ENCODE results near the gene MRPL1. TPM values are rescaled to one million over a fixed set of nuclear protein-coding genes. Genes with fewer than 3 reads are reported as not detected.
A peak's percentile ranks its signal among the peaks of the same experiment; 100 is the strongest.

MRPL1 gene
- total and polyA plus RNA-seq, 2 donors (not counting 3 experiments of a cell fraction or from before 2014, with no cell fraction given): 11.5 to 42.9 TPM

- Histone ChIP-seq H3K4me3 (replicated peaks in 1 of 3; ENCODE audit: insufficient read depth in 1 of 3, low read depth in 1 of 3, low read length in 3 of 3) (no peak overlapping the region), H3K9me3 (replicated peaks; ENCODE audit: control insufficient read depth, insufficient read depth, low read length) (no peaks in the 10 kb centered on the region), H3K79me2 (ENCODE audit: control insufficient read depth, insufficient read depth, low read length) (no peaks in the 10 kb centered on the region), H3K27ac (ENCODE audit: insufficient read depth, low read depth, low read length) (no peak overlapping the region), H3K36me3 (ENCODE audit: control insufficient read depth in 2 of 2, extremely low read depth in 1 of 2, insufficient read depth in 2 of 2, low read length in 2 of 2) (no peaks in the 10 kb centered on the region), H4K20me1 (replicated peaks; ENCODE audit: control insufficient read depth, extremely low read depth, insufficient read depth, low read length) (no peaks in the 10 kb centered on the region), H3K9me1 (replicated peaks; ENCODE audit: control insufficient read depth, extremely low read depth, insufficient read depth, low read length) (no peaks in the 10 kb centered on the region), H2AFZ (ENCODE audit: low read depth, low read length) (no peak overlapping the region), H3K27me3 (ENCODE audit: control insufficient read depth in 2 of 2, insufficient read depth in 2 of 2, low read length in 2 of 2) (no peaks in the 10 kb centered on the region), H3K4me1 (ENCODE audit: control insufficient read depth, extremely low read depth, insufficient read depth, low read length) (no peaks in the 10 kb centered on the region), H3K9ac (replicated peaks; ENCODE audit: extremely low read depth, insufficient read depth, low read length) (no peak overlapping the region), H3K4me2 (ENCODE audit: insufficient read depth, low read length) (no peak overlapping the region)
- TF ChIP-seq MYC (IDR thresholded peaks at IDR 0.05; ENCODE audit: low read depth, low read length): no peak
- no TSS peak for BruUV-seq (replicated peaks)
- dilution Hi-C loops (cut with MboI; ENCODE audit: extremely low pct_ligation_motif_present, low sequenced_read_pairs): no loop called here
- CTCF ChIA-PET: no interaction called here
- POLR2A ChIA-PET: no interaction called here
- FAIRE-seq: no peak
- intact Hi-C loops (cut with micrococcal nuclease): no loop called here
- DNase-seq (ENCODE audit: low read depth, low spot score): no peak
These were observed 28.2 kb upstream of the MRPL1 start for GRCh38 chr4:77834403-77834802.

DNA sequence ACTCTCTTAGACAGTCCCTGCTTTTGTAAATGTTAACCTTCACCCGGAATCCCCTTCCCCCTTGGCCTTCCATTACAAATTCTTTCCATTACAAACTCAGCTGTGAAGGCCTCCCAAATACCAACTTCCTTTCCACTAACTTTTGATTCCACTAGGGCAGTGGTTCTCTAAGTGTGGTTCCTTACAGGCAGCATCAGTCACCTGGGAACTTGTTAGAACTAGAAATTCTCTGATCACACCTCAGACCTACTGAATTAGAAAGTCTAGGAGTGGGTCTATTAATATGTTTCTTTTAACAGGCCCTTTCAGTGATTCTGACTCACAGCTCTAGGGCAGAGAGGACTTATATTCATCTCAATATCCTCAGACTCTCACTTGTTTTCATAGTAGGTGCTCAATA lies 19.0 kb upstream of the MRPL1 start:
- DNase-seq (ENCODE audit: low read depth, low spot score) (peak; percentile 14), FAIRE-seq (no peak)
- Histone ChIP-seq H3K9ac (replicated peaks; ENCODE audit: extremely low read depth, insufficient read depth, low read length) (no peak overlapping the region), H4K20me1 (replicated peaks; ENCODE audit: control insufficient read depth, extremely low read depth, insufficient read depth, low read length) (no peaks in the 10 kb centered on the region), H3K79me2 (ENCODE audit: control insufficient read depth, insufficient read depth, low read length) (no peaks in the 10 kb centered on the region), H3K27ac (ENCODE audit: insufficient read depth, low read depth, low read length) (no peak overlapping the region), H3K4me1 (ENCODE audit: control insufficient read depth, extremely low read depth, insufficient read depth, low read length) (peaks cover 4% of the 10 kb centered on the region), H3K4me2 (ENCODE audit: insufficient read depth, low read length) (no peak overlapping the region), H3K4me3 (replicated peaks in 1 of 3; ENCODE audit: insufficient read depth in 1 of 3, low read depth in 1 of 3, low read length in 3 of 3) (no peak overlapping the region), H3K9me3 (replicated peaks; ENCODE audit: control insufficient read depth, insufficient read depth, low read length) (no peaks in the 10 kb centered on the region), H3K9me1 (replicated peaks; ENCODE audit: control insufficient read depth, extremely low read depth, insufficient read depth, low read length) (no peaks in the 10 kb centered on the region), H3K27me3 (ENCODE audit: control insufficient read depth in 2 of 2, insufficient read depth in 2 of 2, low read length in 2 of 2) (no peaks in the 10 kb centered on the region), H2AFZ (ENCODE audit: low read depth, low read length) (peak overlapping the region; percentile 53), H3K36me3 (ENCODE audit: control insufficient read depth in 2 of 2, extremely low read depth in 1 of 2, insufficient read depth in 2 of 2, low read length in 2 of 2) (no peaks in the 10 kb centered on the region)
- intact Hi-C loops (cut with micrococcal nuclease): no loop called here
- ChIA-PET POLR2A (no interaction called here), CTCF (interaction anchor here (0.6 to 1.1 kb wide), 3 partner anchors 17 to 35 kb away, joined by 3 read pairs; no protein-coding TSS in a partner anchor)
- no TSS peak for BruUV-seq (replicated peaks)
- dilution Hi-C loops (cut with MboI; ENCODE audit: extremely low pct_ligation_motif_present, low sequenced_read_pairs): no loop called here
- TF ChIP-seq GATA2 (IDR thresholded peaks at IDR 0.05; ENCODE audit: insufficient read depth, insufficient read length, low read depth, low read length) (no peak), EZH2 (IDR thresholded peaks at IDR 0.05; ENCODE audit: borderline replicate concordance, low read depth, low read length, severe bottlenecking) (no peak), POLR2AphosphoS5 (IDR thresholded peaks at IDR 0.05; ENCODE audit: insufficient read depth, low read depth, low read length) (no peak), CTCF (IDR thresholded peaks at IDR 0.05; ENCODE audit: extremely low read depth in 1 of 2, insufficient read depth in 1 of 2, low read depth in 1 of 2, low read length in 2 of 2) (no peak), MYC (IDR thresholded peaks at IDR 0.05; ENCODE audit: low read depth, low read length) (no peak), JUN (IDR thresholded peaks at IDR 0.05; ENCODE audit: borderline replicate concordance, insufficient read depth, insufficient read length, low read depth) (no peak), FOS (IDR thresholded peaks at IDR 0.05; ENCODE audit: borderline replicate concordance, insufficient read depth, low read length) (no peak)

Data from endothelial cell of umbilical vein (primary cell).